Stimulated activated CD8-positive, alpha-beta memory T cell treated with anti-CD3 and anti-CD28 coated beads, Interleukin-15, amount 100 ng/mL, for 48 hours (primary cell): ENCODE results near the gene APPL2.
"Not testable (repeated sequence)": the region's sequence is repeated elsewhere in the genome, so short reads cannot be mapped to it uniquely, and the experiment has no call there.

Experiments
- DNase-seq, 2 donors: peaks; one replicate each; pipeline ENCODE4 v3.0.0-alpha.2; 2020; ENCODE audit warnings: low read depth in 2 of 2

The APPL2 gene

GRCh38 chr12:105196090-105196489 is 39.9 kb downstream of the APPL2 start:
- no peak for DNase-seq

DNA sequence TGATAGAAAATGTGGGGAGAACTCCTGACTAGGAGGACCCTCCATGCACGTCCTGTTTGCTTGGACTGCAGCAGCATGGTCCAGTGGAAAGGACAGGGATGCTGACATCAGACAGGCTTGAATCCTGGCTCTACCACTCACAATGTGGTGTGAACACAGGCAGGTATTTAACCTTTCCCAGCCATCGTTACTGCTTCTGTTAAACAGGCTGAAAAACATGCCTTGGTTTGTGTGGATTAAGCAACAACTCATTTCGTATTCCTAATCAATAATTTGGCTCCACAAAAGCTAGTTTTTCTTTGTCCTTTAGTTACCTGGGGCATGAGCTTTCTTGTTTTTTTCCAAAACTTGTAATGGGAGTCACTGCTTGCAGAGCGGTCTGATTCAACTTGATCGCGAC is 41.0 kb downstream of the APPL2 start:
- no peak for DNase-seq

DNA sequence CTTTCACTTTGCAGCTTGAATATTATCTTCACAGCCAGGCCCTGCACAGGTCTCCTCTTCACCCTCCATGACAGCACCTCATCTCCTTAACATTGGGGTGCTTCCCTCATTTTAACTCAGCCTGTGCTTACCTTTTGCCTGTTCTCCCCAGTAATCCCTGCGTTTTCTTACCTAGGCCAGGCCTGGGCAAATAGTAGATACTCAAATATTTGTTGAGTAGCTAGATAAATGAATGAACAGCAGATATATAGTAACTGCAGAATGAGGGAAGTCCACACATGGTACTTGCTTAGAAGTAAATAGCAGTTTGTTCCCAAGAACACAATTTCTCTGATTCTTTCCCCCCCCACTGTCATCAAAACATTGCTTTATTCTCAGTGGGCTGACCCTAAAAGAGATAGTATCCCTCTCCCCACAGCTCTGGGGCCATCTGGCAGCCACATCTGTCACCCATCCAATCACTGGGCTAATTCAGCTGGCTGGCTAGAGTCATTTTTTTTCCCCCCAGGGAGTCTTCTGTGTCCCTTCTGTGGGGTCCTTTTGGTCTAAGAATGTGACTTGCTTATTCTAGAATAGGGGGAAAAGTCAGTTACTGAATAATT is 43.2 kb downstream of the APPL2 start:
- no peak for DNase-seq

- DNase-seq = no peak
These were observed 45.4 kb downstream of the APPL2 start for GRCh38 chr12:105190530-105190929.

GRCh38 chr12:105189293-105189692 is 46.7 kb downstream of the APPL2 start:
- DNase-seq = no peak

DNA sequence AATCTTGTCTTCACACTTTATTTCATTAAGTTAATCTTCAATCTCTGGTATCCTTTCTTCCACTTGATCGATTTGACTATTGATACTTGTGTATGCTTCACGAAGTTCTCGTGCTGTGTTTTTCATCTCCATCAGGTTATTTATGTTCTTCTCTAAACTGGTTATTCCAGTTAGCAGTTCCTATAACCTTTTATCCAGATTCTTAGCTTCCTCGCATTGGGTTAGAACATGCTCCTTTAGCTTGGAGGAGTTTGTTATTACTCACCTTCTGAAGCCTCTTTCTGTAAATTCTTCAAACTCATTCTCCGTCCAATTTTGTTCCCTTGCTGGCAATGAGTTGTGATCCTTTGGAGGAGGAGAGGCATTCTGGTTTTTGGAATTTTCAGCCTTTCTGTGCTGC is 52.0 kb downstream of the APPL2 start:
- not testable (repeated sequence) for DNase-seq

- DNase-seq = not testable (repeated sequence)
These were observed 52.6 kb downstream of the APPL2 start for GRCh38 chr12:105183406-105183805.

GRCh38 chr12:105179114-105179513 is 56.9 kb downstream of the APPL2 start:
- not testable (repeated sequence) for DNase-seq

GRCh38 chr12:105177208-105177607 is 58.8 kb downstream of the APPL2 start:
- no peak for DNase-seq

DNA sequence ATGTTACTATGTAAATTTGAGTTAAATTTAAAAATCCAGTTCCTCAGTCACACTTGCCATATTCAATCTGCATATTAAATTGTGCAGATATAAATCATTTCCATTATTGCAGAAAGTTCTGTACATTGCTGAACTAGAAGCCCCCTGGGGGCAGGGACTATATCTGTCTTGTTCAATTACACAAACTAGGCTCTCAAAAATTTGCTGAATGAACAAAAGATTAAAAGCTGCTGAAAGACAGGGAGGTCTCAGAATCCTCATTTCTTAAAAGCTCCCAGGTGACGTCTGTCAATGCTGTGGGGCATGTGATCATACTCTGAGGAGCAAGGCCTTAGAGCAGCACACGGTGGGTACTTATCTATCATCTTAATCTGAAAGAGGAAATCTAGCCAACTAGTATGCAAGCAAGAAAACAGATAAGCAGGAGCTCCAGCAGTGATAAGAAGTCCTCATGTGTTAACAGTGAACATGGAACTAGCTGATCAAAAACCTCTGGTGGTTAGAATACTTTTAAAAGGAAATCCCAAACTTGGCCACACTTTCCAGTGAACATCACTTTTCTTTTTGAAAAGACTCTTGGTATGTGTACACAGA is 60.5 kb downstream of the APPL2 start:
- no peak for DNase-seq

DNA sequence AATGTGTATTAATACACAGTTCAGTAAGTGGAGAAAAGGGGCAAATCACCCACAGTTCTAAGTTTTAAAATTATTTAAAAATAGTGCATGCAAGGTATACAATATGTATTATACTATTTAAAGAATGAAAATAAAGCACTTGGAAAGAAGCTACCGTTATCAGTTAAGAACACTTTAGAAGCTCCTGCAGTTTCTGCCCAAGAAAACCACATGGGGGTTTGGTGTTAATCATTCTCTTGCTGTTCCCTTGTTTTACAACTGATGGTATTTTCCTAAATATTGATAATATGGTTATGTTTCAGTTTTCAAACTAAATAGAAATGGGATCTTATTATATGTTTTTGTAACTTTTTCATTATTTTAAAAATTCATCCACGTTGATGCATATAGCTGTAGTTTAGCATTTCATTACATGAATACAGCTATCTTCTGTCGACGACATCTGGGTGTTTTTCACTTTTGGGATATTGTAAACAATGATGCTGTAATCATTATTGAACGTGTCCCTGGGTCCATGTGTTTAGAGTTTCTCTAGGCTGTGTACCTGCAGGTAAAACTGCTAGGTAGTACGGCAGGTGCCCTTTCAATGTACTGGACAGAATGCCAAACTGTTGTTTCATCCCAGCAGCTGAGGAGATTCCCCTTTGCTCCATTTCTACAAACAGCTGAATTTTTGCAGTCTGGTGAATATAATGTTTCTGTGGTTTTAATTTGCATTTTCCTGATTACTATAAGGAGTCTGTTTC is 64.1 kb downstream of the APPL2 start:
- no peak for DNase-seq

GRCh38 chr12:105170139-105170538 is 65.8 kb downstream of the APPL2 start:
- DNase-seq = no peak

GRCh38 chr12:105168006-105168405 is 68.0 kb downstream of the APPL2 start:
- DNase-seq = no peak

DNA sequence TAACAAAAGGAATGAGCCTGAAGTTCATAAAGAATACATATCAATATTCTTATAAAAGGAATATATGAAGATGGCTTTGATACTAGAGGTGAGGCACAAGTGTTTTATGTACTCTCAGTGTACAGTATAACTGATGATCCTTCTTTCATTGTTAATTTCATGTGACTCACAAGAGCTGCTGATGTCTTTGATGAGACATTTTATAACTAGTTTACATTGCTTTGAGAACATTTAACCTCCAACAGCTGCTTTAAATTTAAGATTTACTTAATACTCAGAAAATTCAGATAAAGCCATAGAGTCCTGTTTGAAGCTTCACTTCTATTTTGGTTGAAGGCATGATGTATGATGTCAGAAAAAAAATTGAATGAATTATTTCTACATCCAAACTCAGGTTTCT is 68.6 kb downstream of the APPL2 start:
- no peak for DNase-seq

- no peak for DNase-seq
These were observed 69.2 kb downstream of the APPL2 start for GRCh38 chr12:105166736-105167135.

GRCh38 chr12:105164068-105164467 is 71.9 kb downstream of the APPL2 start:
- DNase-seq = no peak

GRCh38 chr12:105162174-105162573 is 73.8 kb downstream of the APPL2 start:
- no peak for DNase-seq

DNA sequence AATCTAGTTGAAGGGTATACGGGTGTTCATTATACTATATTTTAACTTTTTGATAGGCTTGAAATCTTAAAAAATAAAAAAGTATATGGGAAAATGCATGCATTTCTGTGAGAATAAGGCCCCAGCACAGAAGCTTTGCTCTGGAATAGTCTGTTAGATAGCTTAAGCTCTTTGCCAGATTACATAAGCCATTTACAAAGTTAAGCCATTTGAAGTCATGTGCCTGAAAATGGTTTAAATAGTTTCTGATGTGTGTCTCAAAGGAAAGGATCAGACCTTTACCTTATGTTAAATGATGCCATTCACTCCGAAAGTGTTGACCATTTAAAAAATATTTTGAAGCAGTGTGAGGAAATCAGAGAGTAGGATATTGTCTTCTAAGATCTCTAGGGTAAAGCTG is 77.1 kb downstream of the APPL2 start:
- DNase-seq = no peak

DNA sequence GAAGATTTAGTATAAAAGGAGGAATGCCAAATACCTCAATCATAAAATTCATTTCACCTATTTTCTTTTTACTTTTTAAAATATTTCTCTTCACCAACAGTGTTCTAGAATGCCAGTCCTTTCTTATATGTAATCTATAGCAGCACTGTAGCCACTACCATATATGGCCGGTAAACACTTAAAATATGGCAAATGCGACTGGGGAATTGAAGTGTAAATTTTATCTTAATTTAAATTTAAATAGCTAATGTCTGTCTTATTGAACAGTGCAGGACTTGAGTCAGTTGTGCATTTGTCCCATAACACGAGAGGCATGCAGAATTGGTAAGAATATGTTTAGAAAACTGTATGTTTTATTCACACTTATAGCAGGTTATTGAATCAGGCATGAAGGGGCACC is 78.4 kb downstream of the APPL2 start:
- DNase-seq = no peak

GRCh38 chr12:105156260-105156659 is 79.7 kb downstream of the APPL2 start:
- DNase-seq = no peak

DNA sequence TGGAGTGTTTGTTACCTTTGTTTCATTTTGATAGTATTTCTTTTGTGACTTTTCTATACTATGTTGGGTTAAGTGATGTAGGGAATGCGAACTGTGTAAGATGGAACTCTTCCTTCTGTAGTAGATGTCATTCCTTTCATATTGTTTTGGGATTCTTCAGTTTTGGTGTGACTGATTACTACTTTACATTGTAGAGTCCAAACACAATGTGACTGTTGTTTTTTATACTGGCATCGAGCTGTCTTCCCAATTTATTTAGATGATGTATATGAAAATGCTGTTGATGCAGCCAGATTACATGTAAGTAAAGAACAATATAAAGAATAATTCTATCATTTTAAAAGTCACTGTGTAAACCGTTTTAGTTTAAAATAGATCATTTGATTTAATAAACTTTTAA is 93.7 kb downstream of the APPL2 start:
- DNase-seq = no peak

DNA sequence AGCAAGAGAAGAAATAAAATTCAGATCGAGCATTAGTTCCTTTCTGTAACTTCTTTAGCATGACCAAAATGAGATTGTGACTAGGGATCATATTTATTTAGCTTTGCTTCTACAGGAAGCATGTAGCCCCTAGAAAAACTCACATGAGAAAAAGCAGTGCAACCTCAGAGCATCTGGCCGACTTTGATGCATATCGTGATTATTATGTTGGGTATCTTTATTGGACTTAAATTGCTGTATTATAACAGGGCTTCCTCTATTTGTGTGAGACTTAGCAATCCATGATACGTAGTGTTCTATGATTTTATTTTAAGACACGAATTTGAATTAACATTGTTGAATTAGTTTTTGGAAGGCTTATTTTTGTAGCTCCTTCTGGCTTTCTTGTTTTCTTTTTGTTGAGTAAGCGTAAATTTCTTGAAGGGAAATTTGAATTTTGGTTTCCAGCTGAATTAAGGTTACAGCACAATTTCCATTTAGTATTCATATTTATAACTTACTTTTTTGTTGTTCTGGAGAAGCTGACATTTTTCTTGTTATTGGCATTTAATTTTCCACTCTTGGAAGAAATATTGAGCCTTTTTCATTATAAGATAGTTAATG is 94.6 kb downstream of the APPL2 start:
- no peak for DNase-seq

DNA sequence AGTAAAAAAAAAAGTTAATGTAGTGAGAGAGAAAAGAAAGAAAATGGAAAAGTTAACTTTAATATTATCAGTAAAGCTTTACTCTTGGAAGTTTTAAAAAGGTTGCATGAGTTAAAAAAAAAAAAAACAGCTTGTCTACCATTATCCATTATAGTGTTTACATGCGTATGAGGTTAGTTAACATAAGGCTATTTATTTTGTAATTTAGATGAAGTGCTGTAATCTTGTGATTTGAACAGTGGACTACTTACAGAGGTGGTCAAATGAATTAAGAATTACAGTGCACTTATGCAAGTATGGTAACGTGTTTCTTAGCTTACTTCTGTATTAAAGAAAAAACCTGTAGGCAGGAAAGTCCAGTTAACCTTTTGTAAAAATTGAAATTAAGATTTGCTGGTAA is 97.7 kb downstream of the APPL2 start:
- no peak for DNase-seq
